Right ventricle myocardium inferior (tissue), 1 donor: ENCODE measurements around the gene VSIG10. TPM values are rescaled to one million over a fixed set of nuclear protein-coding genes. Genes with fewer than 3 reads are reported as not detected.
A peak's percentile ranks its signal among the peaks of the same experiment; 100 is the strongest.

Experiments used
- ATAC-seq: fragments of 200-7000 bp; cut with Tn5 transposase; one replicate; pipeline ENCODE4 v1.9.1; 2020; ENCODE audit warnings: mild to moderate bottlenecking, moderate library complexity
- DNase-seq: peaks from one replicate; pipeline ENCODE4 v3.0.0; 2021; ENCODE audit errors: missing footprints
- intact Hi-C: fragments of 100-400 bp; cut with DNase I; formaldehyde crosslinking; loops from one replicate; pipeline ENCODE4 v1.11.0; 2022
- total RNA-seq: library from RNA; stranded (reverse); fragmentation: NEBNext Ultra II Directional; extraction: Animal tissue kit (Norgen Biotek cat#: 25700); gene quantifications from one replicate; pipeline ENCODE4 v1.2.1, GENCODE V29; 2021
- donor health status: DM: no; HTN: yes; CAD: no; lungs with severe emphysema.

Gene VSIG10
- total RNA-seq, 1 donor from 2014 or later, result 12.4 TPM

GRCh38 chr12:118064608-118065007 lies 39.2 kb downstream of the VSIG10 start:
- DNase-seq (no peak), ATAC-seq (no peak)
- intact Hi-C loops, result loop anchor here (5.0 kb wide), 1 partner anchor 73 kb away; the partner anchor contains the start of gene PEBP1

- intact Hi-C loops, result loop anchor here (5.0 kb wide), 1 partner anchor 74 kb away; the partner anchor contains the start of gene PEBP1
- no peak for ATAC-seq
- DNase-seq, result no peak
These were observed 40.0 kb downstream of the VSIG10 start for GRCh38 chr12:118063576-118064391.

GRCh38 chr12:118061873-118062843 lies 41.7 kb downstream of the VSIG10 start:
- ATAC-seq (peak; percentile 15), DNase-seq (no peak)
- intact Hi-C loops, result loop anchor here (2.0 to 5.0 kb wide), 3 partner anchors 41 to 311 kb away; partner anchors contain the start of genes PEBP1 and TAOK3

- intact Hi-C loops, result loop anchor here (2.0 to 5.0 kb wide), 3 partner anchors 42 to 312 kb away; partner anchors contain the start of genes PEBP1 and TAOK3
- ATAC-seq (peak; percentile 65), DNase-seq (peak; percentile 90)
These were observed 42.6 kb downstream of the VSIG10 start, which contains the start of gene WSB2 for GRCh38 chr12:118061011-118061872. TSS of gene WSB2 (minus strand) at chr12:118061179. CDS start at chr12:118061048, 131 bp downstream.

- ATAC-seq (peak; percentile 39), DNase-seq (peak; percentile 84)
- intact Hi-C loops, result loop anchor here (2.0 to 5.0 kb wide), 3 partner anchors 42 to 312 kb away; partner anchors contain the start of genes PEBP1 and TAOK3
These were observed 43.4 kb downstream of the VSIG10 start for GRCh38 chr12:118060301-118061010.

- intact Hi-C loops, result loop anchor here (2.0 to 5.0 kb wide), 4 partner anchors 42 to 313 kb away; partner anchors contain the start of genes PEBP1, RFC5 and TAOK3
- DNase-seq (no peak), ATAC-seq (no peak)
These were observed 44.2 kb downstream of the VSIG10 start for GRCh38 chr12:118059341-118060191.

- intact Hi-C loops, result loop anchor here (5.0 kb wide), 1 partner anchor 42 kb away; the partner anchor contains the start of gene RFC5
- no peak for ATAC-seq
These were observed 44.9 kb downstream of the VSIG10 start for GRCh38 chr12:118058881-118059280.

GRCh38 chr12:118058227-118058626 lies 45.6 kb downstream of the VSIG10 start:
- DNase-seq (no peak), ATAC-seq (no peak)
- intact Hi-C loops, result loop anchor here (5.0 kb wide), 1 partner anchor 41 kb away; the partner anchor contains the start of gene RFC5

More at GRCh38 chr12:118058881-118059280, 44.9 kb downstream of the VSIG10 start:
- no peak for DNase-seq

- DNase-seq (no peak), ATAC-seq (no peak)
- intact Hi-C loops, result loop anchor here (5.0 kb wide), 1 partner anchor 39 kb away; the partner anchor contains the start of gene RFC5
These were observed 47.7 kb downstream of the VSIG10 start for GRCh38 chr12:118055865-118056773.

- intact Hi-C loops, result loop anchor here (5.0 kb wide), 1 partner anchor 38 kb away; the partner anchor contains the start of gene RFC5
- no peak for ATAC-seq
- peak; percentile 63 for DNase-seq
These were observed 48.7 kb downstream of the VSIG10 start for GRCh38 chr12:118055144-118055557.

GRCh38 chr12:118053071-118053985 lies 50.5 kb downstream of the VSIG10 start:
- DNase-seq (no peak), ATAC-seq (no peak)
- intact Hi-C loops, result no loop called here

GRCh38 chr12:118052324-118053070 lies 51.3 kb downstream of the VSIG10 start:
- intact Hi-C loops, result no loop called here
- ATAC-seq, result peak; percentile 95
- DNase-seq, result peak; percentile 76
